Calu3 (cell line): ENCODE measurements around the gene REXO1. TPM values are rescaled to one million over a fixed set of nuclear protein-coding genes. Genes with fewer than 3 reads are reported as not detected.

Source experiments
- BruUV-seq: library from RNA; stranded (reverse); fragments of 400-500 nt; replicated peaks from 2 replicates; lab custom pipeline; 2021; lab: Mats Ljungman, UMichigan
- CTCF ChIA-PET: fragments of 300-600 bp; sonication (Branson Sonifier 250); formaldehyde crosslinking; loops from one replicate; lab custom pipeline; 2022; ENCODE audit warnings: antibody characterized with exemption; lab: Charles Lee
- DNase-seq: peaks from one replicate; pipeline ENCODE4 v3.0.0; 2022
- H3K27ac Mint-ChIP-seq: one replicate; pipeline ENCODE4 v1.8.0; 2022; ENCODE audit warnings: mixed read lengths; ENCODE audit not compliant: unreplicated experiment
- H3K27me3 Mint-ChIP-seq: one replicate; pipeline ENCODE4 v1.8.0; 2022; ENCODE audit warnings: mixed read lengths; ENCODE audit not compliant: unreplicated experiment
- H3K36me3 Mint-ChIP-seq: one replicate; pipeline ENCODE4 v1.8.0; 2022; ENCODE audit warnings: mild to moderate bottlenecking, moderate library complexity, mixed read lengths; ENCODE audit not compliant: insufficient read depth, unreplicated experiment
- H3K4me1 Mint-ChIP-seq: one replicate; pipeline ENCODE4 v1.8.0; 2022; ENCODE audit warnings: mild to moderate bottlenecking, low read depth, mixed read lengths; ENCODE audit not compliant: unreplicated experiment
- H3K4me3 Mint-ChIP-seq: one replicate; pipeline ENCODE4 v1.8.0; 2022; ENCODE audit warnings: mild to moderate bottlenecking, low read depth, moderate library complexity, mixed read lengths; ENCODE audit not compliant: unreplicated experiment
- H3K9me3 Mint-ChIP-seq: one replicate; pipeline ENCODE4 v1.8.0; 2022; ENCODE audit warnings: low read depth, mixed read lengths; ENCODE audit not compliant: unreplicated experiment
- intact Hi-C: fragments of 100-400 bp; cut with micrococcal nuclease; formaldehyde crosslinking; loops from one replicate; pipeline ENCODE4 v1.10.0; 2022; ENCODE audit not compliant: unreplicated experiment
- total RNA-seq: library from RNA; stranded (reverse); gene quantifications from 2 replicates; pipeline ENCODE4 v1.2.3, GENCODE V29; 2022
- TF ChIP-seq, protein P1 (sequence below): fragments of 200-600 bp; IDR thresholded peaks from one replicate; pipeline ENCODE4 v1.8.0; 2022; ENCODE audit warnings: antibody characterized with exemption; ENCODE audit not compliant: unreplicated experiment

Gene REXO1
- total RNA-seq, 1 experiment from 2014 or later: 34.1 TPM

DNA sequence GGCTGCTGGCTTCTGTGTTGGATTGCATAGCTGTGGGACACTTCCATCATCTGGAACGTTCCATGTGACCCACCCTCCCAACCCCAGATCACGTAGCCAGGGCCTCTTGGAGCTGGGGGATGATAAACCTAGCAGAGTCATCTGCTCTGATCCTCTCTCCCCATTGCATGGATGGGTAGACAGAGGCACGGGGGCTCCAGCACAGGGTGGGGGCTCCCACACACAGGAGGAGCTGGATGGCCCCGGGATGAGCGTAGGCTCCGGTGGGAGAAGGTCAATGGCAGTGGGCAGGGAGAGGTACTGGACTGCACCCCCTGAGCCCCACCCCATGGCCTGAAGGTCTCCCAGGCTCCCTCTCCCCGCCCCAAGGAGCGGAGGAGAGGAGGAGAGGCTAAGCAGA is 61.6 kb downstream of the REXO1 start:
- H3K27me3 Mint-ChIP-seq: no peaks in the 10 kb centered on the region
- no TSS peak for BruUV-seq

DNA sequence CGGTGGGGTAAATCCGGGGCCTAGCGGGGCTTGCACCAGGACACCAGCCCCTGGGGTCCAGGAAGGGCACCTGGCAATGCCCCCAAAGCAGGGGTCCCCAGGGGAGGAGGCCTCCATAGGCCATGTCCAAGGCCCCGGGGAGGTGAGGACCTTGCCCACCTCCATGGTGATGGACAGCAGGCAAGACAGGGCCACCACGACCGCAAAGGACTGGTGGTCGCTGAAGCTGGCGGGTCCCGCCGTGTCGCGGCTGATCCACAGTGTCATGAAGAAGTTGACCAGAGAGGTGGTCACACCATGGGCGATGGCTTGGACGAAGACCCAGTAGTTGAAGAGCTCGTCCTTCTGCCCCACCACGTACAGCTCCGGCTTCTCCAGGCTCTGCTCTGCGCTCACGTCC is 63.0 kb downstream of the REXO1 start:
- H3K27ac Mint-ChIP-seq: no peak overlapping the region
- CTCF ChIA-PET: no interaction called here

More for the DNA sequence above, 61.6 kb downstream of the REXO1 start:
- H3K4me3 Mint-ChIP-seq: no peak overlapping the region
- DNase-seq: no peak
- no peaks in the 10 kb centered on the region for H3K4me1 Mint-ChIP-seq
- intact Hi-C loops: no loop called here
- no peak overlapping the region for H3K27ac Mint-ChIP-seq
- TF ChIP-seq, protein P1, sequence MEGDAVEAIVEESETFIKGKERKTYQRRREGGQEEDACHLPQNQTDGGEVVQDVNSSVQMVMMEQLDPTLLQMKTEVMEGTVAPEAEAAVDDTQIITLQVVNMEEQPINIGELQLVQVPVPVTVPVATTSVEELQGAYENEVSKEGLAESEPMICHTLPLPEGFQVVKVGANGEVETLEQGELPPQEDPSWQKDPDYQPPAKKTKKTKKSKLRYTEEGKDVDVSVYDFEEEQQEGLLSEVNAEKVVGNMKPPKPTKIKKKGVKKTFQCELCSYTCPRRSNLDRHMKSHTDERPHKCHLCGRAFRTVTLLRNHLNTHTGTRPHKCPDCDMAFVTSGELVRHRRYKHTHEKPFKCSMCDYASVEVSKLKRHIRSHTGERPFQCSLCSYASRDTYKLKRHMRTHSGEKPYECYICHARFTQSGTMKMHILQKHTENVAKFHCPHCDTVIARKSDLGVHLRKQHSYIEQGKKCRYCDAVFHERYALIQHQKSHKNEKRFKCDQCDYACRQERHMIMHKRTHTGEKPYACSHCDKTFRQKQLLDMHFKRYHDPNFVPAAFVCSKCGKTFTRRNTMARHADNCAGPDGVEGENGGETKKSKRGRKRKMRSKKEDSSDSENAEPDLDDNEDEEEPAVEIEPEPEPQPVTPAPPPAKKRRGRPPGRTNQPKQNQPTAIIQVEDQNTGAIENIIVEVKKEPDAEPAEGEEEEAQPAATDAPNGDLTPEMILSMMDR: no peak
- H3K36me3 Mint-ChIP-seq: no peaks in the 10 kb centered on the region
- CTCF ChIA-PET: no interaction called here
- H3K9me3 Mint-ChIP-seq: no peaks in the 10 kb centered on the region

GRCh38 chr19:1783874-1784273 is 64.4 kb downstream of the REXO1 start:
- Mint-ChIP-seq H3K36me3 (peaks cover 22% of the 10 kb centered on the region), H3K4me1 (peaks cover 8% of the 10 kb centered on the region), H3K27me3 (no peaks in the 10 kb centered on the region), H3K4me3 (no peak overlapping the region), H3K9me3 (no peaks in the 10 kb centered on the region), H3K27ac (no peak overlapping the region)
- DNase-seq: no peak
- intact Hi-C loops: no loop called here
- no TSS peak for BruUV-seq
- CTCF ChIA-PET: no interaction called here
- TF ChIP-seq, protein P1: no peak

More for the DNA sequence above, 63.0 kb downstream of the REXO1 start:
- Mint-ChIP-seq H3K4me3 (no peak overlapping the region), H3K4me1 (no peaks in the 10 kb centered on the region), H3K36me3 (peaks cover 9% of the 10 kb centered on the region), H3K9me3 (no peaks in the 10 kb centered on the region), H3K27me3 (no peaks in the 10 kb centered on the region)
- no TSS peak for BruUV-seq
- DNase-seq: no peak
- intact Hi-C loops: no loop called here
- TF ChIP-seq, protein P1: no peak

GRCh38 chr19:1783354-1783753 is 64.9 kb downstream of the REXO1 start:
- H3K36me3 Mint-ChIP-seq: peaks cover 27% of the 10 kb centered on the region

More at GRCh38 chr19:1783354-1783753, 64.9 kb downstream of the REXO1 start:
- no peaks in the 10 kb centered on the region for H3K9me3 Mint-ChIP-seq
- CTCF ChIA-PET: no interaction called here
- no peak for DNase-seq
- no peaks in the 10 kb centered on the region for H3K27me3 Mint-ChIP-seq
- no peak overlapping the region for H3K4me3 Mint-ChIP-seq
- no peak overlapping the region for H3K27ac Mint-ChIP-seq
- TF ChIP-seq, protein P1: no peak
- peaks cover 12% of the 10 kb centered on the region for H3K4me1 Mint-ChIP-seq
- no TSS peak for BruUV-seq
- intact Hi-C loops: no loop called here
